Measurements from ENCODE around the gene EXOSC7.
"Not testable (repeated sequence)": the region's sequence is repeated elsewhere in the genome, so short reads cannot be mapped to it uniquely, and the experiment has no call there.

EXOSC7 gene

DNA sequence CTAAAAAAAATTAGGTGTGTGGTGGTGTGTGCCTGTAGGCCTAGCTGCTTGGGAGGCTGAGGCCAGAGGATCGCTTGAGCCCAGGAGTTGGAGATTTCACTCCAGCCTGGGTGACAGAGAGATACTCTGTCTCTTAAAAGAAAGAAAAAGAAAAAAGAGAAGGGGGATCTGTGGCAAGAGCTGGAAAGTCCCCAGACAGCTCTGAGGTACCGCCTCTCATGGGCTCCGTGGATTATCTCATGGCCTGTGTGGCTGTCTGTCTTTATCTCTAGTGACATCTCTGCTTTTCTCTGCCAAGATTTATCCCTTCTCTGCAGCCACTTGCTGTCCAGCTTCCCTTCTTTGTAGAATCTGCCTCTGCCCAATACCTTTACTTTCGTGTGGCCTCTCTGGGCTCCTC is 5.7 kb downstream of the EXOSC7 start:
- no peak overlapping the region for H3K9ac ChIP-seq (ENCODE audit: low read depth, low read length)
- no peaks in the 10 kb centered on the region for H3K9me3 ChIP-seq (ENCODE audit: control insufficient read depth, insufficient read depth, low read length)
- H3K4me3 ChIP-seq (ENCODE audit: low read depth, low read length) = no peak overlapping the region
- H3K4me1 ChIP-seq (ENCODE audit: control insufficient read depth, insufficient read depth, low read length) = peaks cover 8% of the 10 kb centered on the region
- peaks cover 19% of the 10 kb centered on the region for H3K36me3 ChIP-seq (ENCODE audit: control insufficient read depth, insufficient read depth, low read length)
- H3K27me3 ChIP-seq (ENCODE audit: control insufficient read depth, insufficient read depth, low read length) = no peaks in the 10 kb centered on the region
- H3K27ac ChIP-seq (ENCODE audit: low read depth, low read length) = no peak overlapping the region

- Histone ChIP-seq H3K36me3 (ENCODE audit: control insufficient read depth, insufficient read depth, low read length) (peaks cover 19% of the 10 kb centered on the region), H3K27me3 (ENCODE audit: control insufficient read depth, insufficient read depth, low read length) (no peaks in the 10 kb centered on the region), H3K4me3 (ENCODE audit: low read depth, low read length) (no peak overlapping the region), H3K27ac (ENCODE audit: low read depth, low read length) (no peak overlapping the region), H3K9ac (ENCODE audit: low read depth, low read length) (no peak overlapping the region), H3K4me1 (ENCODE audit: control insufficient read depth, insufficient read depth, low read length) (no peaks in the 10 kb centered on the region; the same call in 1 of the 2 replicates), H3K9me3 (ENCODE audit: control insufficient read depth, insufficient read depth, low read length) (no peaks in the 10 kb centered on the region)
Measured at GRCh38 chr3:44982817-44983216, 6.8 kb downstream of the EXOSC7 start.

DNA sequence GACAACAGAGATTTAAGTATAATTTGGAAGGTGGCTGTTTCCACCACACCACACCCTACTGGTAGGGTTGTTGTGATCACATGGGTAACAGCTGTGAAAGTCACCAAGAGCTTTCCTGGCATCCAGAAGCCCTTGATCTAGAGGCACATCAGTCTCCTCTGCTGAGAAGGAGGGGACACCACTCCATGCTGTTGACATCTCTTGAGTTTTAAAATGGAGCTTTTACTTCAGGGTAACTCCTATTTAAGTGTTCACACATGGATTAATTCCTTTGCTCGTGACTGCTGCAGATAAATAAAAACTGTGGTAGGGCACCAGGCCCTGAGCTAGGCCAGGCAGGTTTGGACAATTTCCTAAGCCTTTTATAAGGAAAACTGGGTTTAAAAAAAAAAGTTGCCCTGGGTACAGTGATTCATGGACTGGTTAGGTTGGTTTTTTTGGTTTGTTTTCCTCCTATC is 7.5 kb downstream of the EXOSC7 start:
- Histone ChIP-seq H3K4me1 (ENCODE audit: control insufficient read depth, insufficient read depth, low read length) (0 out of 2 replicates have a peak, but pooled peaks cover 5% of the 10 kb centered on the region), H3K36me3 (ENCODE audit: control insufficient read depth, insufficient read depth, low read length) (peaks cover 19% of the 10 kb centered on the region), H3K27me3 (ENCODE audit: control insufficient read depth, insufficient read depth, low read length) (no peaks in the 10 kb centered on the region), H3K27ac (ENCODE audit: low read depth, low read length) (no peak overlapping the region), H3K4me3 (ENCODE audit: low read depth, low read length) (no peak overlapping the region), H3K9me3 (ENCODE audit: control insufficient read depth, insufficient read depth, low read length) (no peaks in the 10 kb centered on the region), H3K9ac (ENCODE audit: low read depth, low read length) (no peak overlapping the region)

DNA sequence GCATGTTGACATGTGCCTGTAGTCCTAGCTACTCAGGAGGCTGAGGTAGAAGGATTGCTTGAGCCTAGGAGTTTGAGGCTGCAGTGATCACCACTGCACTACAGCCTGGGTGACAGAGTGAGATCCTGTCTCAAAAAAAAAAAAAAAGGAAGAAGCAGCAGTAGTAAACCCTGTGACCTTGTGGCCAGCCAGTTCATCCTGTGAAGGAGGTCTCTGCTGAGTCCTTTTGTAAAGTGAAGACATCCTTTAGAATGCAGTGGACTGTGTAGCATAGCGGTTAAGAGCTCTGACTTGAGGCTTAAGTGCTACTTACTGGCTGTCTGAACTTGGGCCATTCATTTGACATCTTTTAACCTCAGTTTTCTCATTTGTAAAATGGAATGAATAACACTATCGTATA is 8.3 kb downstream of the EXOSC7 start:
- peaks cover 25% of the 10 kb centered on the region for H3K36me3 ChIP-seq (ENCODE audit: control insufficient read depth, insufficient read depth, low read length)
- no peak overlapping the region for H3K27ac ChIP-seq (ENCODE audit: low read depth, low read length)
- H3K4me1 ChIP-seq (ENCODE audit: control insufficient read depth, insufficient read depth, low read length) = peaks cover 11% of the 10 kb centered on the region
- H3K9me3 ChIP-seq (ENCODE audit: control insufficient read depth, insufficient read depth, low read length) = no peaks in the 10 kb centered on the region
- no peak overlapping the region for H3K4me3 ChIP-seq (ENCODE audit: low read depth, low read length)
- H3K9ac ChIP-seq (ENCODE audit: low read depth, low read length) = no peak overlapping the region
- H3K27me3 ChIP-seq (ENCODE audit: control insufficient read depth, insufficient read depth, low read length) = no peaks in the 10 kb centered on the region

DNA sequence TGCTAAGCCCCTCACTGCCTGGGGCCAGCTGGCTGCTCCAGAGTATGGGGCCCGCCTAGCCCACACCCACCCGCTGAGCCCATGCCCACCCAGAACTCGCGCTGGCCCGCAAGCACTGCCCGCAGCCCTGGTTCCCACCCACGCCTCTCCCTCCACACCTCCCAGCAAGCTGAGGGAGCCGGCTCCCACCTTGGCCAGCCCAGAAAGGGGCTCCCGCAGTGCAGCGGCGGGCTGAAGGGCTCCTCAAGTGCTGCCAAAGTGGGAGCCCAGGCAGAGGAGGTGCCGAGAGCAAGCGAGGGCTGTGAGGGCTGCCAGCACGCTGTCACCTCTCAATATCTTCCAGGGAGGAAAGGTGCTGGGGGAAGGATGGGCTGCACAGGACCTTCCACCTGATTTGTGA is 10.3 kb downstream of the EXOSC7 start:
- H3K9me3 ChIP-seq (ENCODE audit: control insufficient read depth, insufficient read depth, low read length); H3K27ac ChIP-seq (ENCODE audit: low read depth, low read length): not testable (repeated sequence)
- peaks cover 11% of the 10 kb centered on the region for H3K4me1 ChIP-seq (ENCODE audit: control insufficient read depth, insufficient read depth, low read length)

DNA sequence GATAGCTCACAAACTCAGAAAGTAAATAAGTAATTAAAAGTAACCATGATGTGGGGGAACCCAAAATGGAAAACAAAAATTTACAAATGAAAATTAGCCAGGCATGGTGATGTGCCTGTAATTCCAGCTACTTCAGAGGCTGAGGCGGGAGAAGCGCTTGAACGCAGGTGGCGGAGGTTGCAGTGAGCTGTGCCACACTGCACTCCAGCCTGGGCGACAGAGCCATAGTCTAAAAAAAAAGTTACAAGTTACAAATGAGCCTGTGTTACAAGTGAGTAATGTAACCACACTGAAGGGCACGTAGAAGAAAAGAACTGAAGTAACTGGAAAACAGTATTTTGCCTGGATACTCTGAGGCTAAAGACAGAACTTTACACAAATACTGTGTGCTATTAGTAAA is 11.3 kb downstream of the EXOSC7 start:
- Histone ChIP-seq H3K27me3 (ENCODE audit: control insufficient read depth, insufficient read depth, low read length) (no peaks in the 10 kb centered on the region), H3K36me3 (ENCODE audit: control insufficient read depth, insufficient read depth, low read length) (peaks cover 54% of the 10 kb centered on the region), H3K4me1 (ENCODE audit: control insufficient read depth, insufficient read depth, low read length) (peaks cover 11% of the 10 kb centered on the region), H3K9me3 (ENCODE audit: control insufficient read depth, insufficient read depth, low read length) (no peaks in the 10 kb centered on the region), H3K27ac (ENCODE audit: low read depth, low read length) (no peak overlapping the region), H3K9ac (ENCODE audit: low read depth, low read length) (no peak overlapping the region), H3K4me3 (ENCODE audit: low read depth, low read length) (no peak overlapping the region)

More for the DNA sequence above, 10.3 kb downstream of the EXOSC7 start:
- H3K36me3 ChIP-seq (ENCODE audit: control insufficient read depth, insufficient read depth, low read length) = peaks cover 45% of the 10 kb centered on the region
- H3K9ac ChIP-seq (ENCODE audit: low read depth, low read length); H3K4me3 ChIP-seq (ENCODE audit: low read depth, low read length); H3K27me3 ChIP-seq (ENCODE audit: control insufficient read depth, insufficient read depth, low read length): not testable (repeated sequence)

- H3K27me3 ChIP-seq (ENCODE audit: control insufficient read depth, insufficient read depth, low read length) = no peaks in the 10 kb centered on the region
- no peak overlapping the region for H3K27ac ChIP-seq (ENCODE audit: low read depth, low read length)
- H3K9me3 ChIP-seq (ENCODE audit: control insufficient read depth, insufficient read depth, low read length) = no peaks in the 10 kb centered on the region
- H3K4me1 ChIP-seq (ENCODE audit: control insufficient read depth, insufficient read depth, low read length) = peaks cover 16% of the 10 kb centered on the region
- peaks cover 53% of the 10 kb centered on the region for H3K36me3 ChIP-seq (ENCODE audit: control insufficient read depth, insufficient read depth, low read length)
- no peak overlapping the region for H3K4me3 ChIP-seq (ENCODE audit: low read depth, low read length)
- no peak overlapping the region for H3K9ac ChIP-seq (ENCODE audit: low read depth, low read length)
Measured at GRCh38 chr3:44988073-44988472, 12.0 kb downstream of the EXOSC7 start.

GRCh38 chr3:44989141-44989540 is 13.1 kb downstream of the EXOSC7 start:
- H3K4me3 ChIP-seq (ENCODE audit: low read depth, low read length) = no peak overlapping the region
- H3K36me3 ChIP-seq (ENCODE audit: control insufficient read depth, insufficient read depth, low read length) = peaks cover 58% of the 10 kb centered on the region
- peaks cover 26% of the 10 kb centered on the region for H3K4me1 ChIP-seq (ENCODE audit: control insufficient read depth, insufficient read depth, low read length)
- H3K9ac ChIP-seq (ENCODE audit: low read depth, low read length) = no peak overlapping the region
- no peaks in the 10 kb centered on the region for H3K27me3 ChIP-seq (ENCODE audit: control insufficient read depth, insufficient read depth, low read length)
- H3K27ac ChIP-seq (ENCODE audit: low read depth, low read length) = no peak overlapping the region
- no peaks in the 10 kb centered on the region for H3K9me3 ChIP-seq (ENCODE audit: control insufficient read depth, insufficient read depth, low read length)

GRCh38 chr3:44989636-44990373 is 13.8 kb downstream of the EXOSC7 start:
- Histone ChIP-seq H3K4me1 (ENCODE audit: control insufficient read depth, insufficient read depth, low read length) (peaks cover 32% of the 10 kb centered on the region), H3K36me3 (ENCODE audit: control insufficient read depth, insufficient read depth, low read length) (peaks cover 60% of the 10 kb centered on the region), H3K9me3 (ENCODE audit: control insufficient read depth, insufficient read depth, low read length) (no peaks in the 10 kb centered on the region), H3K27me3 (ENCODE audit: control insufficient read depth, insufficient read depth, low read length) (no peaks in the 10 kb centered on the region), H3K9ac (ENCODE audit: low read depth, low read length) (no peak overlapping the region), H3K4me3 (ENCODE audit: low read depth, low read length) (no peak overlapping the region), H3K27ac (ENCODE audit: low read depth, low read length) (no peak overlapping the region)

DNA sequence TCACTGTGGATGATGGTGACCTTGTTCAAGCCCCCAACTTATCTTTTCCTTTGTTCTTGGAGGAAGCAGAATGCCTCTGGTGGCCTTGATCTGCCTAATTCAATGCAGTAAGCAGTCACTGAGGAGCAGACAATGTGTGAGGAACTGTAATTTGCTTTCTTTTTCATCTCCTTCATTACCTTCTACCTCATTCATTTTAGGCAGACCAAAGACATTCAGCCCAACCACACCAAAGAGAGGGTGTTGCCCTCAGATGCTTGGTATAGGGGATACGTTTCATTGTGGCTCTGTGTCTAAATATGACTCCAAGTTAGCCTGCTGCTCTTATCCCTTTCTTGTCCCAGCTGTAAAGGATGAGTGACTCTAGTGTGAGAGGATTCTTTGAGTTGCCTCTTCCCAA is 15.3 kb downstream of the EXOSC7 start:
- Histone ChIP-seq H3K27ac (ENCODE audit: low read depth, low read length) (no peak overlapping the region), H3K27me3 (ENCODE audit: control insufficient read depth, insufficient read depth, low read length) (no peaks in the 10 kb centered on the region), H3K4me3 (ENCODE audit: low read depth, low read length) (no peak overlapping the region), H3K9me3 (ENCODE audit: control insufficient read depth, insufficient read depth, low read length) (no peaks in the 10 kb centered on the region), H3K36me3 (ENCODE audit: control insufficient read depth, insufficient read depth, low read length) (peaks cover 68% of the 10 kb centered on the region), H3K4me1 (ENCODE audit: control insufficient read depth, insufficient read depth, low read length) (peaks cover 32% of the 10 kb centered on the region), H3K9ac (ENCODE audit: low read depth, low read length) (no peak overlapping the region)

DNA sequence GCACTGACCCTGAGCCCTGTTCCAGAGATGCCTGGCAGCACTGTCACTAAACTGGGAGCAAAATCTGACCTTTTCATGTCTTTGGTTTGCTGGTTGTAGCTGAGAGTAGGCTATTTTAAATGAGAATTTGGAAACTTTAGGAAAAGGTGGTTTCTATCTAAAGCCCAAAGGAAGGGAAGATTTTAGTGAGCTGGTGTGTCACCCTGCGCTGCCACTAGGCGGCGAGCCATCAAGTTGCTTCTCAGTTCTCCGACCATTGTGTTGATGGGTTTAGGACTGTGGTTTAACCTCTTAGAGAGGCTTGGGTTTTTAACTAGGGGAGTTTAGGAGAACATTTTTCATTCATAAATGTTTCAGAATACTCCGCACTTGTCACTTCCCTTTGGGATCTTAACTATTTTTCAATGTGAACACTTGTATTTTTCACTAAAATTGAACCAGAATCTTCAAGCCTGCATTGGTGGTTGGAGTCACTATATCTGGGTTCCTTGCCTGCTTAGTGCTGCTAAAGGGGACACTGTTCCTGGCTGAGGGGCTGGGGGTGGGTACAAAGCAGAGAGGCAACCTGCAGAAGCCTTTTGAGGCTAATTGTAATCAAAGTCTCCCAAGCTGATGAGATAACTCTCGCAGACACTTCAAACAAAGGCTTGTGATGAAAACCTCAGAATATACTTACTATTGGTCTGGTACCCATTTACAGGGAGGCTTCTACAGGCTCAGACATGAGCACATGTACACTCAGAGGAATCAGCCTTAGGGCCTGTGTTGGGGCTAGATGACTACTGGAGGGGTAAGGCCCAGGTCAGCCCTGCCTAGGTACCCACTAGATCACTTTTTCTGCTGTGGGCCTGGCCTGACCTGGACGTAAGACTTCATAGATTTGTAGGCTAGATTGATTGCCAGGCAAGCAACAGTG is 16.8 kb downstream of the EXOSC7 start:
- Histone ChIP-seq H3K36me3 (ENCODE audit: control insufficient read depth, insufficient read depth, low read length) (peaks cover 80% of the 10 kb centered on the region), H3K27ac (ENCODE audit: low read depth, low read length) (peak overlapping the region; percentile 43), H3K4me1 (ENCODE audit: control insufficient read depth, insufficient read depth, low read length) (peaks cover 32% of the 10 kb centered on the region), H3K9me3 (ENCODE audit: control insufficient read depth, insufficient read depth, low read length) (no peaks in the 10 kb centered on the region), H3K4me3 (ENCODE audit: low read depth, low read length) (0 out of 2 replicates have a peak overlapping the region, but pooled peaks have one; percentile 3), H3K27me3 (ENCODE audit: control insufficient read depth, insufficient read depth, low read length) (no peaks in the 10 kb centered on the region), H3K9ac (ENCODE audit: low read depth, low read length) (no peak overlapping the region)
